ENCODE data around the gene CDK6.
"Not testable (repeated sequence)": the region's sequence is repeated elsewhere in the genome, so short reads cannot be mapped to it uniquely, and the experiment has no call there.

Gene CDK6

DNA sequence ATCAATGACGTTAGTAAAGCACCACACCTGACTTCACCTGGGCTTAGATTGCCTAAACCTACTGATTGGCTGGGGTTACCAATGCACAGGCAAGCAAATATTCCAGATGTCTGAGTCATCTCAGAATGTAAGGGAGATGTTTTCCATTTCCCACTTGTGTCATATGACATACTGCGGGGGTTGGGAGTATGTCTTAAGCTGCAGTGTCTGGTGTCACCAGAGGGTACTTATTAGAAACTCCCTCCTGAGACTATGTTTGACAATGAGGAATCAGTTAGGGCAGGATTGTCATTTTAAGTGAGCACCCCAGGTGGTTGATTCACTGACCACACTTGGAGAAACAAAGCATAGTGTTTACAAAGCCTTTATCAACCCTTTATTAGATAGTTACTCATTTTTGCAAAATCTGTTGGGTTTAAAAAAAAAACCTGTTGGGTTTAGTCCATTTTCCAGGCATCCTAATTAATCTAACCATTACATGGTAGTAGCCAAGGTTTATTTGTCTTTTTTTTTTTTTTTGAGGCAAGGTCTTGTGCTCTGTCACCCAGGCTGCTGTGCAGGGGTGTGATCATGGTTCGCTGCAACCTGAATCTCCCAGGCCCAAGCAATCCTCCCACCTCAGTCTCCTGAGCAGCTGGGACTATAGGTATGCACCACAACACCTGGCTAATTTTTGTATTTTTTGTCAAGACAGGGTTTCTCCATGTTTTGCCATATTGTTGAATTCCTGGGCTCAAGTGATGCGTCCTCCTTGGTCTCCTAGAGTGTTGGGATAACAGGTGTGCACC, 72.5 kb downstream of the CDK6 start:
- no peak for DNase-seq (ENCODE audit: low read depth in 1 of 2, low spot score in 1 of 2)

DNA sequence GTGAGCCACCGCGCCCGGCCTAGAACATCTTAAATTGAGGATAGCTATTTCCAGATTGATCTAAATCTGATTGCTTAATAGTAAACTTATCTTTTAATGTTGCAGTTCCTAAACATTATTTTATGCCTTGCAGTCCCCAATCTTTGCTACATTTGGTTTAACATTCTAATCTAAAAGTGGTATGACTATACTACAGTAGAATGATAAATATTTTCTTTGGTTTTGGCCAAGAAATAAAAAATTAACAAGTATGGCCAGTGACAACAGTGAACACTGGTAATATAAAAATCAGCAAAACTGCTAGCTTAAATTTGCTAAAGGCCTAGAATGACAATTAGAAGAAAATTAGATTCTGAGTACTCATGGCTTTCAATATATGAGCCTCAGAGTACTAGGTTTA, 73.5 kb downstream of the CDK6 start:
- DNase-seq (ENCODE audit: low read depth in 1 of 2, low spot score in 1 of 2): no peak

DNA sequence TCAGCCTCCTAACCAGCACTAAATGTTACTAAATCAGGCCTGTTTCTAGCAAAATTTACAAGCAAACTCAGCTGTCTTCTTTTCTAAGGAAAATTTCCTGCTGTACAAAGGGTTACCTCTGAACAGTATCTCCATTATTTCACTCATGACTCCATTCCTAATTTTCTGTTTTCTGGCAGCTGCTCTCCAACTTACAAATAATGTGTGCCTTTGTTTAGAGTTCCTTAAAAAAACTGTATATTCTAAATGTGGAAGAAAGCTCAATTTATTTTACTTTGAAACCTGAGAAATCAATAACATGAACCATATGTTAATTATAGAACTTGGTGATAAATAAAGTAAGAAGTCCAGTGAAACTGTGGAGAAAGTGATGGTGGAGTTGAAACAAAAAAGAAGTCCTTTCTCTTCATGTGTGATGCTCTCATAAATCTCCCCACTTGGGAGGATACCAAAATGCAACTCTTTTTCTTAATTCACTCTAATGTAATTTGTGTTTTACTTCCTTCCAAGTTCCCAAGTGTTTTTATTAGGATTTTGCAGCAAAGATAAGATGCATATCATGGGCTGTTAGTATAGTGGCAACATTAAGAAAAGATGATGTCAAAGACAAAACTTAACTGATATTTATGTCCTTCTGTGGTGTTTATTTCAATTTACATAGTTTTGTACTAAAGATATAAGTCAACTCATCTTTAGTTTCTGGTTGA, 74.8 kb downstream of the CDK6 start:
- no peak for DNase-seq (ENCODE audit: low read depth in 1 of 2, low spot score in 1 of 2)

DNA sequence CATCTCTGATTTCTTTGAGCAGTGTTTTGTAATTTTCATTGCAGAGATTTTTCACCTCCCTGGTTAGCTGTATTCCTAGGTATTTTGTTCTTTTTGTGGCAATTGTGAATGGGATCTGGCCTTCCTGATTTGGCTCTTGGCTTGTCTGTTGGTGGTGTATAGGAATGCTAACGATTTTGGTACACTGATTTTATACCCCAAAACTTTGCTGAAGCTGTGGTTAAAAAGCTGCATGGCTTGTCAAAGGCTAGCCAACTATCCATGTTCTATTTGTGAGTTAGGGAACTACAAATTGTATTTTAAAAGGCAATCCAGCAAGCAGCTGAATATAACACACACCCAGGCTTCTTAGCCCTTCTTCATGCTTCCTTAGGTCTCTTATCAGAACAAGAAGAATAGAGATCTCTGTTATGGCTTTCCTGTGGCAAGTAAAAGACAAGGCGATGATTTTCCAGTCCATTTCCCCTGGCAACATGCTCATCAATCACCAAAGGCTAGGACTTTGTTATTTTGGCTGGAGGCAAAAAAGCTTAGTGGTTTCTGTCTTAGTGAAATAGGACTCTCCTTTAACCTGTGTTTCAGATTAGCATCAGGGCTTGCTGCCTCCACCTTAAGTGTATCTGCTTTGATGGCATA, 77.5 kb downstream of the CDK6 start:
- no peak for DNase-seq (ENCODE audit: low read depth in 1 of 2, low spot score in 1 of 2)

DNA sequence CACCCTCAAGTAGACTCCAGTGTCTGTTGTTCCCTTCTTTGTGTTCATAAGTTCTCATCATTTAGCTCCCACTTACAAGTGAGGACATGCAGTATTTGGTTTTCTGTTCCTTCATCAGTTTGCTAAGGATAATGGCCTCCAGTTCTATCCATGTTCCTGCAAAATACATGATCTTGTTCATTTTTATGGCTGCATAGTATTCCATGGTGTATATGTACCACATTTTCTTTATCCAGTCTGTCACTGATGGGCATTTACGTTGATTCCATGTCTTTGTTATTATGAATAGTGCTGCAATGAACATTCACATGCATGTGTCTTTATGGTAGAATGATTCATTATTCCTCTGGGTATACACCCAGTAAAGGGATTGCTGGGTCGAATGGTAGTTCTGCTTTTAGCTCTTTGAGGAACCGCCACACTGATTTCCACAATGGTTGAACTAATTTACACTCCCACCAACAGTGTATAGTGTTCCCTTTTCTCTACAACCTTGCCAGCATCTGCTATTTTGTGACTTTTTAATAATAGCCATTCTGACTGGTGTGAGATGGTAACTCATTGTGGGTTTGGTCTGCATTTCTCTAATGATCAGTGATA, 79.0 kb downstream of the CDK6 start:
- DNase-seq (ENCODE audit: low read depth in 1 of 2, low spot score in 1 of 2): not testable (repeated sequence)

DNA sequence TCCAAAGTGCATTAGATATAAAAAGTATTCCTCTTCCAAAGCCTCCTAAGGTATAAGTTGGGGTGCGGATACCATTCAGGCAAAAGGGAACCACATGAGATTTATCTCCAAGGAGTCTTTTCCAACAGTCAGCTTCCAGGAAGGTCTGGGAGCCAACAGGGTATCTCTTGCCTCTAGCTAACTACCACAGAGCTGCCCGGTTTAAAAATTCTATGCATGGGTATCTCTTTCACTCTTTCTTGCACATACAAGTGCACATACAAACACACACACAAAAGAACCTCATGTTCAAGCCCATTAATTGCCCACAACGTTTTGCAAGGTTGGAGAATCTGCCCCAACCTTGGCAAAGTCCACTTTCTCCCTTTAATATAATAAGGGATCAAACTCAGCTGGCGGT, 80.7 kb downstream of the CDK6 start:
- no peak for DNase-seq (ENCODE audit: low read depth in 1 of 2, low spot score in 1 of 2)

DNA sequence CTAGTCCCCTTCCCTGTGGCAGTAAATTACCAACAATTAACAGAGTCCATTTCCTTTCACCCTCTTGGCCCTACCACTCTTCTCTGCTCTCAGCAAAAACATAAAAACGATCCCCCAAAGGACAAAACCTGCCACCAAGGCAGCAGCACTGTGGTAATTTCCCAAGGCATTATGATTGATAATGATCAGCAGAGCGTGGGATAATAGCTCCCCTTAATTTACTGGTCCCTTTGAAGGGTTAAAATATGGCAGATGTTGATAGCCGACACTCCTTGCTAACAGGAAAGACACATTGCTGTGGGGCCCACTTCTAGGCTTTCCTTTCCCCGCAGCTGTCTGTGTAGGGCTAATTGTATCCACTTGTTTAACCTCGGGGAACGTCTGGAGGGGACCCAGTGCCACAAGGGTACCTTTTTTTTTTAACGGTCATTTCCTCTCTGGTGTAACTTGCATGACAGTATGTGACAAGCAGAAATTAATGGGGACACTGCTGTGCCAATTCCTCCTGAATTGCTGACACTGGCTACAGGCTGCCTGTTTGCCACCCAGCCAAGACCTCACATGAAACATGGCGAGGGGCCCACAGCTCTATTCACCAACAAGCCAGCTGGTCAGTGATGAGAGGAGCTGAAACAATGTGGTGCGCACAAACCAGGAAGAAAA, 81.3 kb downstream of the CDK6 start:
- no peak for DNase-seq (ENCODE audit: low read depth in 1 of 2, low spot score in 1 of 2)

DNA sequence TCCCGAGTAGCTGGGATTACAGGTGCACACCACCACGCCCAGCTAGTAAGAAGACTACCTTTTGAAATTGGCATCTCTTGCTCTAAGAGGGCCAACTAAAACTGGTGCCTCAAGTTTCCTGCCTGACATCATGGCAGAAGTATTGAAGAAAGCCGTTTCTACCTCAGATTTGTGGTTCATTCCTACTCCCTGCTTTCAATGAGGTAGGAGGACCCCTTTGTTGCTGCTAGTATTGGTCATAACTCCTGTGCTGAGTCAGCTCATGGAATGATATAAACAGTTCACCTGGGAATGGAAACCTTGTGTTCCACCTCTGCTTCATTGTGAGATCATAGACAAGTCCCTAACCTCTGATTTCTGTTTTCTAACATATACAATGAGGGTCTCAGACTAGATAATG, 82.8 kb downstream of the CDK6 start:
- no peak for DNase-seq (ENCODE audit: low read depth in 1 of 2, low spot score in 1 of 2)

DNA sequence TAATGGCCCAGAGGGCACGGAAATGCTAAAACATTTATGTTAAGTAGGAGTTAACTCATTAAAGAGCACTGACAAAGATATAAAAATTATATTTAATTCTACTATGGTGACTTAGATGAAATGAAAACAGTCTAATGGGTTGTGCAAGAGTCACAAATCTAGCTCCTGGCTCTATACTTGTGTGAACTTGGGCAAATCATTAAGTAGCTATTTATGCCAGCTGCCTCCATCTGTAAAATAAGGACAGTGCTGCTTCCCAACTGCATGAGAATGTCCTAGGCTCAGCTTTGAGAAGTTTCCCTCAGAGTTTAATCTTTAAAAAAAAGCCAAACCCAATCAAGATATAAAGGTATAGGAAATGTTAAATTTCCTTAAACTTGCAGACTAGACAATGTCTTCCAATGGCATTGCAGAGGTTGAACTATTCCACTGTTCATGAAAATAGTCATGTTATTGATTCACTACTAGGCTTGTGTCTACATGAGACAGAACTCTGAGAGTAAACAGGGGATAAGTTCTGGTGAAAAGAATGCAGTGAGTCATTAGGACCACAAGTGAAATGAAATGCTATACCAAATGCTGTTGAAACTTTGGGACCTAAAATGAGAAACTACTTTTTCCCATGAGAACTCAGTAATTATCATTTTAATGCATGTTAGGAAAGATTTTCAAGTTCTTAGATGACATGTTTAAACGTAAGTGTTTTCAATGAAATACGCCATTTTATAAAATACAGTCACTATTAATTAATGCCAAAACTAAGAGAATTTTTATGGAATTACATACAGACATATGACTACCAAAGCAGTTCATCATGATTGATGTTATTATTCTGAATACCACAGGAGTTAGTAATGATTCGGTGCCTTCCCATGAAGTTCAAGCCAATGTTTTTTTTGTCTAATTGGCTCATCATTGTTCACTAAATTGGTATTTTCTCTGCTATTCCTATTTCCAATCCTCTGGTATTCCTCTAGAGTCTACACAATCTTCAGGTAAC, 84.2 kb downstream of the CDK6 start:
- no peak for DNase-seq (ENCODE audit: low read depth in 1 of 2, low spot score in 1 of 2)

DNA sequence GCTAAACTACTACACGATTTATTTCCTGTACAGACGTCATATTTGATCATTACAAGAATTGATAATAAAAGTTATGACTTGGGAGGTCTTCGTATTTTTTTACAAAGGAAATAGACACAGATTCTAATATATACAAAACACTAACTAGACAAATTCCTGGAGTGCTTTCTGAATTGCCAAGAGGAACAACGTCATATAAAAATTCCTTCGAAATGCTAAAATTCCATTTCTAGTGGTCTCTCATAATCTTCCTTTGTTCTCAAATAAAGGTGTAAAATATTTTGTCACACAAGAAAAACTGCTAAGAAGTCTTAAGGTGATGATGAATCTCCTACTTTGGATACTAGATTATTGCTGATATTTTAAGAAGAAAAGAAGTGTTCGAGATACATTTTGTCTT, 85.4 kb downstream of the CDK6 start:
- no peak for DNase-seq (ENCODE audit: low read depth in 1 of 2, low spot score in 1 of 2)

DNA sequence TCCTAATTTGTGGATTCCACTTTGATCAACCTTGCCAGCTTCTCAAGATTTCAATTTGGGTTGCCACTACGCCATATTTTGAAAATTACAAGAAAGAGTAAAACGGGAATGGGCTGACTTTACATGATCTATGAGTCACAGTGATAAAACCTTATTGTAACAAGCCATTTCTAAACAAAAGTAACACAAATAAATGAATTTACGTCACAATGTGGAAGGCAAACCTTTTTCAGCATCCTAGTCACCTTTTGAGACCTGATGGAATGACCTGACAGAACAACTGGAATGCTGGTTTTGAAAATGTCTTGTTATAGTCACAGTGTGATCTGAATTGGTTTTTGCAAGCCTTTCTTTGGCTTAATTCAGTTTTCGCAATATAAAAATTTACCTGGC, 85.9 kb downstream of the CDK6 start:
- no peak for DNase-seq (ENCODE audit: low read depth in 1 of 2, low spot score in 1 of 2)

DNA sequence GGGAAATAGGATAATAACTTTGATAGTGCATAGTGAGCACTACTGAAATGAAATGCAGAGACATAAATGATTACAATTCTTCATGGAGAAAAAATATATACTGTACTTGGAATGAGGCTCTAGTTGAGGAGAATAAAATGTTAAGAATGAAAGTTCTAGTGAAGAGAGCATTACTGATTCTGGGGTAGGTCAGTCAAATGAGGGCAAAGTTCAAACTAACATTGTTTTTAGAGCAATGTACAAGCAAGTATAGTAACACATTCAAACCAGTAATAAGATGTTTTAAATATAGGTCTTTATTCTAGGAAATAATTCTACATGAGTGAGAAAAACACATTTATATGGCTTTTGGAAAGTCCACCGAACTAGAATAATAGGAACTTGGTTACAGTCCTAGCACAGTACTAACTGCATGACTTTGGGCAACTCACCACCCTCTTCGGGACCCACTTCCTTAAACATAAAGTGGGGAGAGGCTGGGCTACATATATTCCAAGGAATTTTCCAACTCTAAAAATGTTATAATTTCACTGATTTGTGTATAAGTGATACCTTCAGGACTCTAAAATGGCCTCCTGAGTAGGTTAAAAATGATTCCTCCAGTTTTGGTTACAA, 86.4 kb downstream of the CDK6 start:
- no peak for DNase-seq (ENCODE audit: low read depth in 1 of 2, low spot score in 1 of 2)

DNA sequence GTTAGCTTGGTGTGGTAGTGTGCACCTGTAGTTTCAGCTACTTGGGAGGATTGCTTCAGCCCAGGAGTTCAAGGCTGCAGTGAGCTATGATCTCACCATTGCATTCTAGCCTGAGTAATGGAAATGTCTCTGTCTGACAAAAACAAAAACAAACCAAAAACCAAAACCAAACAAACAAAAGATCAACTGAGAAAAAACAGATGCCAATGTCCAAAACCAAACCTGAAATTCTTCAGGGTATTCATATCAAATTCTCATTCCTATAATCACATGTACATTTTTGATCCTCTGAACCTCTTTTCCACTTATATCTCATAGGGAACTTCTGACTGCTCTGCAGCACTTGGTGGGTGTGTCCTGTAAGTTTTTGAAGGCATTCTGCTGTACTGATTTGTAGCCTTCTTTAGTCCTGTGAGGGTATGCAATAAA, 87.0 kb downstream of the CDK6 start:
- DNase-seq (ENCODE audit: low read depth in 1 of 2, low spot score in 1 of 2): no peak

DNA sequence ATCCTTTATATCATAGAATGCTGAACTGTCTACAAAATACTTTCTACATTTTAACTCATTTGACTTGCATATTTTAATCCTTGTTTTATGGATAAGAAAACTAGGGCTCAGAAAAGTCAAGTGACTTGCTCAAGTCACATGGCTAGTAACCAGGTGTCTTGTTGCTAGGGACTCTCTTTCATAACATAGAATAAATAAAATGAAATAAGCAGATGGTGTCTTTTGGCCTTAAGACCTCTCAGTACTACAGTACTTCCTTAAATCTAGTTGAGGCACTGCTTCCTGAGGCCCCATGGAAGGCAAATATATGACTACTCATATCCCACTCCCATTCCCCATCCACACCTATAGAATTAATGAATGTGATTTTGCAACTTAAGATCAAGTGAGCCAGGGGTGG, 87.9 kb downstream of the CDK6 start:
- no peak for DNase-seq (ENCODE audit: low read depth in 1 of 2, low spot score in 1 of 2)

DNA sequence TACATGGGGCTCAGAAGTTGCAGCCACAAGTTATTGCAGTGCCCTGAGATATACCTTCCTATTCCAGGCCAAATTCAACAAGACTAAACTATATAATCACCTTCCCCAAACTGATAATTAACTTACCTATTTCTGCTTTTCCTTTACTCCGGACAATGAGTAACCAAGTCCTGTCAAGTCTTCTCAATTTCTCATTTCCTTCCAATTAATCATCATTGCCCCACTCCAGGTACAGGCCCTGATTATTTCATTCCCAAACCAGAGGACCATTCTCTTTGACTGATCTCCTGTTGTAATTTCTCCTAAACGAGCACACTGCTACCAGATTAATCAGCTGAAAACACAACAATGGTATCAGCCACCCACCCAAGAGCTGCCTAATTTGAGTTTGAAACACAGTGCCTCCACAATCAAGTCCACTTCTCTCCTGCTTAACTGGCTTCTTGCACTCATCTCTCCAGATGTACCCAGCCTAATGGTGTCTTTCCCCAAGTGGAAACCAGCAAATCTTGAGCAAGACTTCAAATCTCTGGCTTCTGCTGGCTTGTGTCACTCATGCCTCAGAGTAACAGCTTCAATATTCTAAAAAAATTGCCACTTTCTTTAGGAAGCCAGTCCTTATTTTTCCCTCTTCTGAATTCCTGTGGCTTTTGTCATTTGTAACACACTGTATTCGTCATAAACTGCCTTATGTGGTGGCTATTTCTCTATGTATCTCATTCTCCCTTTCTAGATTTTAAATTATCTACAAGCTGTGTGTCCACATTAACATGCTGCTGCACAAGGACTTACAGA, 89.1 kb downstream of the CDK6 start:
- DNase-seq (ENCODE audit: low read depth in 1 of 2, low spot score in 1 of 2): no peak

DNA sequence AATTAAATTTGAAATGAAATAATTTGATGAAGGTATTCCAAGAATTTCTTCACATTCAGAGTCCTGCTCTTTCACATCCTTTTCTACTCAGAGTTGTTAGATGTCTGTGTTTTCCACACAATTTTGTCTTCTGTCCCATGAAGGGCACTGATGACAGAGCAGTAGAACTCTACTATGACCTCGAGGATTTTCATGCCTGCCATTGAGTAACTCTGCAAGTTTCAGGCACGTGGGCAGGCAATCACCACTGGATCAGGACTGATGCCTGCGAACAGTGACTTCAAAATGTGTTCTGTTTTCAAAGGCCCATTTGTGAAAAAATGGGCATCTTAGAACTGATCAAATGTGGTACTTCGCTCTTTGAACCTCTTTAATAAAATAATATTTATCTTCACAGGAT, 91.1 kb downstream of the CDK6 start:
- DNase-seq (ENCODE audit: low read depth in 1 of 2, low spot score in 1 of 2): no peak

DNA sequence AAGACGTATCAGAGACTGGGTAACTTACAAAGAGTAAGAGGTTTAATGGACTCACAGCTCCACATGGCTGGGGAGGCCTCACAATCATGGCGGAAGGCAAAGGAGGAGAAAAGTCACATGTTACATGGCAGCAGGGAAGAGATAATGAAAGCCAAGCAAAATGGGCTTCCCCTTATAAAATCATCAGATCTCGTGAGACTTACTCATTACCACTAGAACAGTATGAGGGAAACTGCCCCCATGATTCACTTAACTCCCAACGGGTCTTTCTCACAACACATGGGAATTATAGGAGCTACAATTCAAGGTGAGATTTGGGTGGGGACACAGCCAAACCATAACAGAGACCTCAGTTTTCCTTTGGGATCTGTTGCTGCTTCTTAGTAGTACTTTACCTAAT, 92.2 kb downstream of the CDK6 start:
- not testable (repeated sequence) for DNase-seq (ENCODE audit: low read depth in 1 of 2, low spot score in 1 of 2)

DNA sequence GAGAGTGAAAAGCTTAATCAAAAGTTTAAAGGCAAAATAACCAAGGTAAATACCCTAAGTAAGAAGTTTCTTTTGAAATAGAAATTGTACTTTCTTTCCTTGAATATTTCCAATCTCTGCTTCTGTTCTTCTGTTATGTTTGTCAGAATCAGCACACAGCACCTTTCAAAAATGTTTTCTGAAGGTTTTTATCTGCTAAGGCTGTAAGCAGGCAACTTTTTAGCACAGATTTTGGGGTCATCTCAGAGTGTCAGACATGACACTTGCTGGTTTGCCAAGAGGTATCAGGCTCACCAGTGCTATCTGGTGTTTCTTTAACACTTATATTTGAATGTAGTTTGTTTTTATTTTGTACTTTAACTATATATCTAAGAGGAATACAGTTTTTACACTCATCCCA, 94.2 kb downstream of the CDK6 start:
- no peak for DNase-seq (ENCODE audit: low read depth in 1 of 2, low spot score in 1 of 2)

DNA sequence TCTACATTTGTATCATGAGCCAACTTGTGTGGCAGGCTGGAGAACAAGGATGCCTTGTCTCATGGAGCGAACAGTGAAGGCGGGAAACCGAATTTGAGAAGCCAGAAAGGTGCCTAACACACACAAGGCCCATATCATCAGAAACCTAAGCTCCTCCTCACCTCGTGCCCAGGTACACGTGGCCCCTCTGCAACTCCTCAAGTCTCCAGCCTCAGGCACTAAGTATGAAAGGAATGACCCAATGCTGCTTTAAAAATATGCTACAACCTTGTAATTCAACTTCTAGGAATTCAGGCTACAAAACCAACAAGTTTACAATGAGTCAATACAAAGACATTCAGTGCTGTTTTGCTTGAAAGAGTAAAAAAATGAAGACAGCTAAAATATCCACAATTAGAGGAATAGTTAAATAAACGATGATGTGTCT, 95.7 kb downstream of the CDK6 start:
- no peak for DNase-seq (ENCODE audit: low read depth in 1 of 2, low spot score in 1 of 2)

All from stimulated activated CD4-positive, alpha-beta T cell treated with anti-CD3 and anti-CD28 coated beads, Interleukin-15, amount 100 ng/mL, for 1 hour (primary cell).